Measurements from ENCODE around the gene ZNRF2. TPM values are rescaled to one million over a fixed set of nuclear protein-coding genes. Genes with fewer than 3 reads are reported as not detected.

Gene ZNRF2
- total and polyA plus RNA-seq, 2 donors (not counting 3 experiments of a cell fraction or from before 2014, with no cell fraction given) = 1.4 to 5.9 TPM

- FAIRE-seq = no peak
- H4K20me1 ChIP-seq (replicated peaks; ENCODE audit: control insufficient read depth, extremely low read depth, insufficient read depth, low read length) = no peaks in the 10 kb centered on the region
- no peaks in the 10 kb centered on the region for H3K9me1 ChIP-seq (replicated peaks; ENCODE audit: control insufficient read depth, extremely low read depth, insufficient read depth, low read length)
- no peak overlapping the region for H3K9ac ChIP-seq (replicated peaks; ENCODE audit: extremely low read depth, insufficient read depth, low read length)
- no TSS peak for BruUV-seq (replicated peaks)
- H3K4me1 ChIP-seq (ENCODE audit: control insufficient read depth, extremely low read depth, insufficient read depth, low read length) = peaks cover 3% of the 10 kb centered on the region
- DNase-seq (ENCODE audit: low read depth, low spot score) = no peak
- ChIA-PET POLR2A (interaction anchor here (0.6 kb wide), 1 partner anchor 40 kb away, joined by 3 read pairs; no protein-coding TSS in a partner anchor), CTCF (interaction anchor here (1.4 kb wide), 1 partner anchor 90 kb away, joined by 4 read pairs; no protein-coding TSS in a partner anchor)
- H3K4me3 ChIP-seq (replicated peaks in 1 of 3; ENCODE audit: insufficient read depth in 1 of 3, low read depth in 1 of 3, low read length in 3 of 3) = no peak overlapping the region
- dilution Hi-C loops (cut with MboI; ENCODE audit: extremely low pct_ligation_motif_present, low sequenced_read_pairs) = no loop called here
- H3K27ac ChIP-seq (ENCODE audit: insufficient read depth, low read depth, low read length) = no peak overlapping the region
- H2AFZ ChIP-seq (ENCODE audit: low read depth, low read length) = no peak overlapping the region
- H3K4me2 ChIP-seq (ENCODE audit: insufficient read depth, low read length) = no peak overlapping the region
- no peaks in the 10 kb centered on the region for H3K79me2 ChIP-seq (ENCODE audit: control insufficient read depth, insufficient read depth, low read length)
- H3K9me3 ChIP-seq (replicated peaks; ENCODE audit: control insufficient read depth, insufficient read depth, low read length) = no peaks in the 10 kb centered on the region
- no peaks in the 10 kb centered on the region for H3K27me3 ChIP-seq (ENCODE audit: control insufficient read depth in 2 of 2, insufficient read depth in 2 of 2, low read length in 2 of 2)
- no peak for TF ChIP-seq POLR2A (IDR thresholded peaks at IDR 0.05; ENCODE audit: low read depth, low read length)
- TF ChIP-seq, protein P1, sequence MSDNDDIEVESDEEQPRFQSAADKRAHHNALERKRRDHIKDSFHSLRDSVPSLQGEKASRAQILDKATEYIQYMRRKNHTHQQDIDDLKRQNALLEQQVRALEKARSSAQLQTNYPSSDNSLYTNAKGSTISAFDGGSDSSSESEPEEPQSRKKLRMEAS (IDR thresholded peaks at IDR 0.05; ENCODE audit: insufficient read depth, insufficient read length) = no peak
- no peaks in the 10 kb centered on the region for H3K36me3 ChIP-seq (ENCODE audit: control insufficient read depth in 2 of 2, extremely low read depth in 1 of 2, insufficient read depth in 2 of 2, low read length in 2 of 2)
- intact Hi-C loops (cut with micrococcal nuclease) = no loop called here
Observed at GRCh38 chr7:30365621-30366020, 81.2 kb downstream of the ZNRF2 start.

GRCh38 chr7:30366606-30367005 lies 82.2 kb downstream of the ZNRF2 start:
- no peaks in the 10 kb centered on the region for H4K20me1 ChIP-seq (replicated peaks; ENCODE audit: control insufficient read depth, extremely low read depth, insufficient read depth, low read length)
- TF ChIP-seq MYC (IDR thresholded peaks at IDR 0.05; ENCODE audit: low read depth, low read length) (no peak), FOS (IDR thresholded peaks at IDR 0.05; ENCODE audit: borderline replicate concordance, insufficient read depth, low read length) (peak; percentile 44)
- peaks cover 3% of the 10 kb centered on the region for H3K4me1 ChIP-seq (ENCODE audit: control insufficient read depth, extremely low read depth, insufficient read depth, low read length)
- no peaks in the 10 kb centered on the region for H3K79me2 ChIP-seq (ENCODE audit: control insufficient read depth, insufficient read depth, low read length)
- H3K4me3 ChIP-seq (replicated peaks in 1 of 3; ENCODE audit: insufficient read depth in 1 of 3, low read depth in 1 of 3, low read length in 3 of 3) = no peak overlapping the region
- DNase-seq (ENCODE audit: low read depth, low spot score) (peak; percentile 26), FAIRE-seq (no peak)
- peak overlapping the region; percentile 2 for H3K9ac ChIP-seq (replicated peaks; ENCODE audit: extremely low read depth, insufficient read depth, low read length)
- H3K4me2 ChIP-seq (ENCODE audit: insufficient read depth, low read length) = no peak overlapping the region
- H3K27me3 ChIP-seq (ENCODE audit: control insufficient read depth in 2 of 2, insufficient read depth in 2 of 2, low read length in 2 of 2) = no peaks in the 10 kb centered on the region
- no TSS peak for BruUV-seq (replicated peaks)
- H3K9me3 ChIP-seq (replicated peaks; ENCODE audit: control insufficient read depth, insufficient read depth, low read length) = no peaks in the 10 kb centered on the region
- H2AFZ ChIP-seq (ENCODE audit: low read depth, low read length) = no peak overlapping the region
- no peaks in the 10 kb centered on the region for H3K9me1 ChIP-seq (replicated peaks; ENCODE audit: control insufficient read depth, extremely low read depth, insufficient read depth, low read length)
- no peak overlapping the region for H3K27ac ChIP-seq (ENCODE audit: insufficient read depth, low read depth, low read length)
- ChIA-PET POLR2A (no interaction called here), CTCF (interaction anchor here (0.9 to 1.4 kb wide), 2 partner anchors 10 to 91 kb away, joined by 3 to 4 read pairs; no protein-coding TSS in a partner anchor)
- dilution Hi-C loops (cut with MboI; ENCODE audit: extremely low pct_ligation_motif_present, low sequenced_read_pairs) = no loop called here
- intact Hi-C loops (cut with micrococcal nuclease) = no loop called here
- no peaks in the 10 kb centered on the region for H3K36me3 ChIP-seq (ENCODE audit: control insufficient read depth in 2 of 2, extremely low read depth in 1 of 2, insufficient read depth in 2 of 2, low read length in 2 of 2)

All from endothelial cell of umbilical vein (primary cell).